ENCODE data around the gene ZNF211.

The ZNF211 gene

GRCh38 chr19:57637379-57637778 is 4.4 kb downstream of the ZNF211 start:
- DNase-seq (ENCODE audit: low read depth), result no peak

DNA sequence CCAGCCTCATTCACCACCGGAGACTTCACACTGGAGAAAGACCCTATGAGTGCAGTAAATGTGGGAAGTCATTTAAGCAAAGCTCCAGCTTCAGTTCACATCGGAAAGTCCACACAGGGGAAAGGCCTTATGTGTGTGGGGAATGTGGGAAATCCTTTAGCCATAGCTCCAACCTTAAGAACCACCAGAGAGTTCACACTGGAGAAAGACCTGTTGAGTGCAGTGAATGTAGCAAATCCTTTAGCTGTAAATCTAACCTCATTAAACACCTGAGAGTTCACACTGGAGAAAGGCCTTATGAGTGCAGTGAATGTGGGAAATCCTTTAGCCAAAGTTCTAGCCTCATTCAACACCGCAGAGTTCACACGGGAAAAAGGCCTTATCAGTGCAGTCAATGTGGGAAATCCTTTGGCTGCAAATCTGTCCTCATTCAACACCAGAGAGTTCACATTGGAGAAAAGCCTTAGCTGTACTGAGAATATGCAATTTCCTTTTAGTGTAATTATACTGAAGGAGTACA is 8.8 kb downstream of the ZNF211 start:
- no peak overlapping the region for H3K4me3 ChIP-seq (ENCODE audit: low read depth, low read length)
- no peak for DNase-seq (ENCODE audit: low read depth)
- TF ChIP-seq, protein P1, sequence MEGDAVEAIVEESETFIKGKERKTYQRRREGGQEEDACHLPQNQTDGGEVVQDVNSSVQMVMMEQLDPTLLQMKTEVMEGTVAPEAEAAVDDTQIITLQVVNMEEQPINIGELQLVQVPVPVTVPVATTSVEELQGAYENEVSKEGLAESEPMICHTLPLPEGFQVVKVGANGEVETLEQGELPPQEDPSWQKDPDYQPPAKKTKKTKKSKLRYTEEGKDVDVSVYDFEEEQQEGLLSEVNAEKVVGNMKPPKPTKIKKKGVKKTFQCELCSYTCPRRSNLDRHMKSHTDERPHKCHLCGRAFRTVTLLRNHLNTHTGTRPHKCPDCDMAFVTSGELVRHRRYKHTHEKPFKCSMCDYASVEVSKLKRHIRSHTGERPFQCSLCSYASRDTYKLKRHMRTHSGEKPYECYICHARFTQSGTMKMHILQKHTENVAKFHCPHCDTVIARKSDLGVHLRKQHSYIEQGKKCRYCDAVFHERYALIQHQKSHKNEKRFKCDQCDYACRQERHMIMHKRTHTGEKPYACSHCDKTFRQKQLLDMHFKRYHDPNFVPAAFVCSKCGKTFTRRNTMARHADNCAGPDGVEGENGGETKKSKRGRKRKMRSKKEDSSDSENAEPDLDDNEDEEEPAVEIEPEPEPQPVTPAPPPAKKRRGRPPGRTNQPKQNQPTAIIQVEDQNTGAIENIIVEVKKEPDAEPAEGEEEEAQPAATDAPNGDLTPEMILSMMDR (conservative IDR thresholded peaks at IDR 0.05; ENCODE audit: low read depth, low read length), result no peak

More at GRCh38 chr19:57637379-57637778, 4.4 kb downstream of the ZNF211 start:
- TF ChIP-seq, protein P1 (conservative IDR thresholded peaks at IDR 0.05; ENCODE audit: low read depth, low read length), result no peak
- no peak overlapping the region for H3K4me3 ChIP-seq (ENCODE audit: low read depth, low read length)

- TF ChIP-seq, protein P1 (conservative IDR thresholded peaks at IDR 0.05; ENCODE audit: low read depth, low read length), result no peak
- no peak overlapping the region for H3K4me3 ChIP-seq (ENCODE audit: low read depth, low read length)
- no peak for DNase-seq (ENCODE audit: low read depth)
Observed at GRCh38 chr19:57642396-57643046, 9.6 kb downstream of the ZNF211 start.

DNA sequence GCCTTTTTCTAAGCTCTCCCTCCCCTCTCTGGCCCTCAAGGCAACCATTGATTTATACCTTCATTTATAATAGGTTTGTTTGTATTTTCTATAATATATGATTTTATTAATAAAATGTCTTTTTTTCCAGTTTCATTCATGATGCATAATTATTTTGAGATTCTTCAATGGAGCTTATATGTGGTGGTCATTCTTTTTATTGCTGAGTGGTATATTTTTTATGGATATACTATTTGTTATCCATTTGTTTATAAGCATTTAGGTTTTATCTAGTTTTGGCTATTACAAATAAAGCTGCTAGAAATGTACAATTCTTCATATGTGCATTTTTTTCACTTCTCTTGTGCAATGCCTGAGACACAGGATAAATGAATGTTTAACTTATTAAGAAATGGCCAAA is 10.8 kb downstream of the ZNF211 start:
- no peak for DNase-seq (ENCODE audit: low read depth)
- no peak overlapping the region for H3K4me3 ChIP-seq (ENCODE audit: low read depth, low read length)
- TF ChIP-seq, protein P1 (conservative IDR thresholded peaks at IDR 0.05; ENCODE audit: low read depth, low read length), result no peak

DNA sequence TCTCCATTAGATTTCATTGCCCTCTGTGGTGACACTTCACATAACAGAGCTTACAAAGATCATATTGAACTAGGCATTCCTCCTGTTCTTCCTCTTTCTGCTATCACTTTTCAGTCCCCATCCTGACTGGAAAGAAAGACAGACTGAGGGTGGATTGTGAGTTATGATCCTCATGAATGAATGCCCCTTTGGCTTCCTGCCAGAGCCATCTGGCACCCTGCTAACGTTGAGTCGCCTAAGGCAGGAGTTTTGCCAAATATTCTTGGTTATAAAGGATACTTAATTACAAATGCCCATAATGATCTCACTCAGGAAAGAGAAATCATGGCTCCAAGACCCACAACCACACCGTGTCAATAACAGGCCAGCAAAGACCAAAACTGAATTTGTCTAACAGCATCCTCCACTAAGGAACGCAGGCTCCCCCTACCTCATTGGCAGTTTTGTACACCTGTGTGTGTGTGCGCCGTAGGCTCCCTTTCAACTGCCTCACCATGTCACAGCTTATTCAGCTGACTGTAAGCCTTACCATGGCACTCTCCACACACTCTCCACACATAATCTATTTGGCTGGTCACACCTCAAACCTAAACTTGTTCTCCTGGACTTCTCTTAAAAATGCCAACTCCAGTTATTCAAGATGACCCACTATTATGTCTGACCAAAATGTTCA is 15.5 kb downstream of the ZNF211 start:
- H3K4me3 ChIP-seq (ENCODE audit: low read depth, low read length), result no peak overlapping the region
- TF ChIP-seq, protein P1 (conservative IDR thresholded peaks at IDR 0.05; ENCODE audit: low read depth, low read length), result no peak
- no peak for DNase-seq (ENCODE audit: low read depth)

DNA sequence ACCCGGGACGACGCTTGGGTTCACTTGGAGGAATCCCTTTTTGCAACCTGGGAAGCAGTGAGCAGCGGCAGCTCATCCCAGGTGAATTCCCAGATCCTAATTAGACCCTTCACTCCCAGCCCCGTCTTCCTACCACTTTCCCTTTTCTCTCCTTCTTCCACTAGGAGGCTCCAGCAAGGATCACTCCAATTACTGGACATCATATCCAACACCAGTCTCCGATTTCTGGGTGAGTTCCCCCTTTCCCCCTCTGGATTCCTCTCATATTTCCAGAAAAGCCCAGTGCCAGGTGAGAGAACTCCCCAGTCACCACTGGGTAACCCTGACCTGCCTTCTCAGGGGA is 18.7 kb downstream of the ZNF211 start:
- TF ChIP-seq, protein P1 (conservative IDR thresholded peaks at IDR 0.05; ENCODE audit: low read depth, low read length), result peak; percentile 18
- no peak for DNase-seq (ENCODE audit: low read depth)
- no peak overlapping the region for H3K4me3 ChIP-seq (ENCODE audit: low read depth, low read length)
